IPS DF 4.7 (cell line): Measurements from ENCODE around the gene HOXC6.

Experiments
- DNase-seq: peaks from one replicate; pipeline ENCODE4 v3.0.0-alpha.2; 2013; ENCODE audit warnings: low spot score; ENCODE audit errors: extremely low read depth

Gene HOXC6

DNA sequence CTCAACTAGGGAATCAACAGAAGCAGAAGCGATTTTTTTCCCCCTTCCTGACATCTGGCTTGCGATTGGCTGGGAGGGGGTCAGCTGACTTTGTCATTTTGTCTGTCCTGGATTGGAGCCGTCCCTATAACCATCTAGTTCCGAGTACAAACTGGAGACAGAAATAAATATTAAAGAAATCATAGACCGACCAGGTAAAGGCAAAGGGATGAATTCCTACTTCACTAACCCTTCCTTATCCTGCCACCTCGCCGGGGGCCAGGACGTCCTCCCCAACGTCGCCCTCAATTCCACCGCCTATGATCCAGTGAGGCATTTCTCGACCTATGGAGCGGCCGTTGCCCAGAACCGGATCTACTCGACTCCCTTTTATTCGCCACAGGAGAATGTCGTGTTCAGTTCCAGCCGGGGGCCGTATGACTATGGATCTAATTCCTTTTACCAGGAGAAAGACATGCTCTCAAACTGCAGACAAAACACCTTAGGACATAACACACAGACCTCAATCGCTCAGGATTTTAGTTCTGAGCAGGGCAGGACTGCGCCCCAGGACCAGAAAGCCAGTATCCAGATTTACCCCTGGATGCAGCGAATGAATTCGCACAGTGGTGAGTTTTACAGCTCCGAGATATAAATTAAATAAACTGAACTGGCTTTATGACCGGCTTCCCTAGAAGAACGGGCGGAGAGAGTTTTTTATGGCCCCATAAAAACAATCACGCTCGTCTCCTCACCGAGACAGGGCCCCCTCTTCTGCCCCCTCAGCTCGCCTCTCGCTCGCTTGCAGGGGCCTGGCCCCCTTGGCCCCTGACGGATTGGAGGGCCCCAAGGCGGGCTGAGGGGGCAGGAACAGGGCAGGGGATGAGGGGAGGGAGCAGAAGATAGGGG is at the start of gene HOXC6:
Gene HOXC6 (plus strand): TSS at position 127 of the 888 bp plus-strand sequence. CDS start 82 bp downstream, at position 209.
- DNase-seq = no peak

GRCh38 chr12:53978477-53979356 is 49.5 kb upstream of the HOXC6 start:
- no peak for DNase-seq

GRCh38 chr12:53980104-53980801 is 48.0 kb upstream of the HOXC6 start:
- no peak for DNase-seq

DNA sequence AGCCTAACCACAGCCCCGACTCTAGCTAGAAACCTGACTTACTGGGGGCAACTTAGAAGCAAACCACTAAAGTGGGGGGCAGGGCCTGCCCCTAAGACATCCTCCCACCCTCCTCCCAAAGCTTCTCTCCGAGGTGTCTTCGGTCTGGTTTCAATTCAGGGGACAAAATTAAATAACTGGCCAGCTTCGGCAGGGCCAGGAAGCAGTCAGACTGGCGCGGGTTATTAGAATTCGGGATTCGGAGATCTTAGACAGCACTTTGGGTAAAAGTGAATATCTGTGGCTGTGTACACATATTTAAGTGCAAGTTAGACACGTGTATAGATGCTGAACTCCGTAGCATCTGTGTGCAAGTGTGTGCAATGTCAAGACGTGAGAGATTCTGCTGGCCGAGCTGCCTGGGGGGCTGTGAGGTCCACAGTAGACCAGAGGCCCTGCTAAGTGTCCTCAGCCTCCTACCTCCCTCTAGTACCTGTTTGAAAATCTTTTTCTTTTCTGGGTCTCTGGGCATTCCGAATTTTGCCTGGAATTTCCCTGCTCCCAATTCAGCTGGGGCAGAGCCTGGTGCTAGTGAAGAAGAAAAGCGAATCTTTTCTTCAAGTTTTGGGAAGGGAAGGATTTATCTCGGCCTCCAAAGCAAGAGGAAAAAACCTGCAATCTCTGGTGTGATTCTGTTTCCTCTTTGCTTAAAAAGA is 47.3 kb upstream of the HOXC6 start:
- no peak for DNase-seq

GRCh38 chr12:53981634-53982565 is 46.3 kb upstream of the HOXC6 start:
- no peak for DNase-seq

DNA sequence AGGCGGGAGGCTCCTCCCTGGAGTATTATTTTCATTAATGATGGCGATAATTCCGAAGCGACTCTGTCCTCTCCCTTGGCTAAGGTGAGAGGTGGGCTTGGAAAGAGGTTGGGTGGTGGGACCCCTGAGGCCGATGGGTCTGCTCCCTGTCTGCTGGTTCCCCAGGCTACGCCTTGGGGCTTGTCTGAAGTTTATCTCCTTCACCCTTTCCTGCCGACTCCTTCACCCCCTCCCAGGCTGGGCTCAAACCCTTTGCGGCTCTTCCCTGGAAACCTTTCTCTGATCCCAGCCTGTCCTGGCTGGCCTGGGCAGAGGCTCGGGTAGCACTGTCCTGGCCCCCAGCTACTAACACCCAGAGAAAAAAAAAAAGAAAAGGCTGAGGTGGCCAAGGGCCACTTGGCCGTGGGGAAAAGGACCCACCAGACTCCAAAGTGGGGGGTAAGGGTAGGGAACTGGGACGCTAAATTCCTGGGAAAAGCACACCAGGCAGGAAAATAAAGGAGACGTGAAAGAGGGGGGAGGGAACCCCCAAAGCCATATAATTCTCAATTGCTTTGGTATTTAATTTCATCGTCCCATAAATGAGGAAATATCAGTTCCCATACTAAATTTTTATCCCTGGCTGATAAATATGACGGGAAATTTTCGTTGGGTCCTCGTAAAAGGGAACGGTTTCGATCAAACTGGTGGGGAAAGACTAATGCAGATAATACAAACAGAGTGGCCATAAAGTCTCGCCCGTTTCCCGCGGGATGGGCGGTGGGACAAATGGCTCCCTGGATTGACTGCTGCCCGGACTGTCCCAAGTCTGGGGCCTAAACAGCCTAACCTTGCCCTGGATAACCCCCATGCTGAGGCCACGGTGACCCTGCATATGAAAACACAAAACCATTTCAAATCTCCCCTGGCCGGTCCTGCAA is 45.3 kb upstream of the HOXC6 start:
- no peak for DNase-seq

- DNase-seq = no peak
These were observed 44.7 kb upstream of the HOXC6 start for GRCh38 chr12:53983568-53983949.

DNA sequence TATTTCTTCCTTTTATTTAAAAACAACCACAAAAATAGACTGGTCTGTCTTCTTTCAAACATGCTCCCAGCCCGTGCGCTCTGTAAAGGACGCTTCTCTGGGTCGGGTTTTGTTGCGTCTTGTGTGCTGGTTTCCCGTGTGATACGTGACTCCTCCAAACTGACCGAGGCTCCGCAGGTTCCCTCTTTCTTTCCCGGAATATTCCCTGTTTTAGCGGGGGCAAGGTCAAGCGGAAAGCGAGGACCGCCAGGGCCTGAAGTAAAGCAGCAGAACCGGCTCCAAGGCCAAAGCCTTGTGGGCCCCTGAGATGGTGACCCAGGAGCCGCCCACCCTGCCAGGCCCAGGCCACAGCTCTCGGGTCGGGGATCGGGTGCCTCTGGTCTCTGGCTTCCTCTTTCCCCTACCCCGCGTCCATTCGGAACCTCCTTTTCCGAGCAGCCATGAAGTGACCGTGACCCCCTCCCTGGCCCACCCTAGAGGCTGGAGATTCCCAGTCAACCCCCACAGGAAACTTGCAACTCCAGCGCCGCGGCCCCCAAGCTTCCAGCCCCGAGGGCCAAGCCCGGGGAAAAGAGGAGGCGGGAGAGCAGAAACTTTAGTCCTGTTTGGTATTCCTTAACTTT is 44.2 kb upstream of the HOXC6 start:
- DNase-seq = no peak

GRCh38 chr12:53984901-53985691 is 43.1 kb upstream of the HOXC6 start, which contains the start of gene HOXC10:
Gene HOXC10 (plus strand): TSS chr12:53985146. CDS start chr12:53985260, 114 bp downstream.
- no peak for DNase-seq

DNA sequence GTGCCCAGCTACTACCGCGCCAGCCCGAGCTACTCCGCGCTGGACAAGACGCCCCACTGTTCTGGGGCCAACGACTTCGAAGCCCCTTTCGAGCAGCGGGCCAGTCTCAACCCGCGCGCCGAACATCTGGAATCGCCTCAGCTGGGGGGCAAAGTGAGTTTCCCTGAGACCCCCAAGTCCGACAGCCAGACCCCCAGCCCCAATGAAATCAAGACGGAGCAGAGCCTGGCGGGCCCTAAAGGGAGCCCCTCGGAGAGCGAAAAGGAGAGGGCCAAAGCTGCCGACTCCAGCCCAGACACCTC is 42.6 kb upstream of the HOXC6 start:
- no peak for DNase-seq

GRCh38 chr12:53985994-53986685 is 42.1 kb upstream of the HOXC6 start:
- no peak for DNase-seq

DNA sequence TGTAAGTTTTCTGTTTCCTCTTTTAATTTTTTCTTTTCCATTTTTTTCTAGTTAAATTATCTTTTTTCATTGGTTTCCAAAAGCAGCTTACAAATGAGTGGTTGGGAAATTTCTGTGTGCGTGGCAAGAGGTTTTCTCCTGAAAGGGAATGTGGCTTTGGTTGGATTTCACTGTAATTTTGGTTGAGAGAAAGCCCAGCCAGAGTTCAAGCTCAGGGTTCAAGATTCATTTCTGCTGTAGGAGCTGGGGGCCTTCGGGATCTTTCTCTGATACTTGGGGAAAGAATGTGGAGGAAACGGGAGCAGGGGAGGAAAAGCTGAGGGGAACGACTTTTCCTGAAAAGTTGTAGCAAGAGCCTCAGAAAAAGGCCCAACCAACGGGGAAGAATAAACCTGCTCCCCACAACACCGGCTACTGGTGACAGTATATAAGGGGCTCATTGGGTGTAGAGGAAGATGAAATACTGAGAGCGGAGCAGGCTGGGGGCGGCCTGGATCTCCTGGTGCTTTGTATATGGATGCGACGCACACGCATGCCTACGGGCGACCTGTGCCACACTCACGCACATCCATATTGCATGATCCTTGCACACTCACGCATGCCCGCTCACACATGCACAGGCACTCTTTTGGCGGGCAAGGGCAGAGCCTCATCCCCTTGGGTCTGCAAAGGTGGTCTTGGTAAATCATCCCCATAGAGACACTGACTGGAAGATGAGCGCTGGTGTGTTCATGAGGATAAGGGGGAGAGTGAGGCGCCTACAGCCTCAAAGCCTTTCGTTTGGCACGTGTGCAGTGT is 41.4 kb upstream of the HOXC6 start:
- no peak for DNase-seq

DNA sequence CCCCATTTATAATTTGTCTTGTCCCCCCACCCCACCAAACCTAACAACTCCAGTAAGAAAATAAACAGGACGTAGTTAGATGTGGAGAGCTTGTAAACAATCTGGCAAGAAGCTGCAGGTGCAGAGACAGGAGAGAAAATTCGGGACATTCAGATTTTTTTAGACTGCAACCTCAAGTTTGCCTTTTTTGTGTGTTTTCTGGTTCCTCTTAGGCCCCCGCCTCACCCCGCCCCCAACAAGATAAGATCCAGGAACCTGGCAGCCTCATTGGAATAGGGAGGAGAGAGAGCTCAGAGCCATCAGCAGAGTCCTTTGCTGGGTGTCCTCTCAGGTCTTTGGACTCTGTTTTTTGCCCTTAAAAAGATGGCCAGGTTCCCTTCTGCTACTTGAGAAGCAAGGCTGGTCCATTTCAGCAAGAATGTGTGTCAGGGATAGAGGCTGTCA is 40.4 kb upstream of the HOXC6 start:
- DNase-seq = no peak

DNA sequence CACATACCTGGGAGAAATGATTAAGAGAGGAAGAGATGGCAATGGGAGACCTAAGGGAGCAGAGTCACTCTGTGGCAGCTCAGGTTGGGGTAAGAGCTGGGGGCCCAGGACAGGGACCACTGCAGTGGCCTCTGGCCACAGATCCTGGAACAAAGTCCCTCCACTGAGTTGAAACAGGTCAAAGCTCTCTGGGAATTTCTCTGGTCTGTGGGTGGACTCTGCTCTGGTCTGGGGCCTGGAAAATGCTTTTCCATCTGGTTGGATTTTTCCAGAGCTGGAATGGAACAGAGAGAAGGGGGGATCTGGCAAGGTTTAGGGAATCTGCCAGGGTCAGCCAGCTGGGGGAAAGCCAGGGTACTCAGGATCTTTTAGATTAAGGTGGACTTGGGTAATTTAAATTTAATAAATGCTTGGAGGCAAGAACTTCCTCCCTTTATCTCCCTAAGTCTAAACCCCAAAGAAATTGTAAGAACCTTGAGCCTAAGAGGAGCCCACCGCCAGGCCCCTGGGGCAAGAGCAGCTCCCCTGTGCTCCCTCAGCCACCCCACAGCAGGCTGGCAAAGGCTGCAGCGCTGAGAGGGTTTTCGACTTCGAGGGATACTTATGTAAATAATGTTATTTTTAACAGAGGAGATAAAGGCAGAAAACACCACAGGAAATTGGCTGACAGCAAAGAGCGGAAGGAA is 39.6 kb upstream of the HOXC6 start:
- no peak for DNase-seq

DNA sequence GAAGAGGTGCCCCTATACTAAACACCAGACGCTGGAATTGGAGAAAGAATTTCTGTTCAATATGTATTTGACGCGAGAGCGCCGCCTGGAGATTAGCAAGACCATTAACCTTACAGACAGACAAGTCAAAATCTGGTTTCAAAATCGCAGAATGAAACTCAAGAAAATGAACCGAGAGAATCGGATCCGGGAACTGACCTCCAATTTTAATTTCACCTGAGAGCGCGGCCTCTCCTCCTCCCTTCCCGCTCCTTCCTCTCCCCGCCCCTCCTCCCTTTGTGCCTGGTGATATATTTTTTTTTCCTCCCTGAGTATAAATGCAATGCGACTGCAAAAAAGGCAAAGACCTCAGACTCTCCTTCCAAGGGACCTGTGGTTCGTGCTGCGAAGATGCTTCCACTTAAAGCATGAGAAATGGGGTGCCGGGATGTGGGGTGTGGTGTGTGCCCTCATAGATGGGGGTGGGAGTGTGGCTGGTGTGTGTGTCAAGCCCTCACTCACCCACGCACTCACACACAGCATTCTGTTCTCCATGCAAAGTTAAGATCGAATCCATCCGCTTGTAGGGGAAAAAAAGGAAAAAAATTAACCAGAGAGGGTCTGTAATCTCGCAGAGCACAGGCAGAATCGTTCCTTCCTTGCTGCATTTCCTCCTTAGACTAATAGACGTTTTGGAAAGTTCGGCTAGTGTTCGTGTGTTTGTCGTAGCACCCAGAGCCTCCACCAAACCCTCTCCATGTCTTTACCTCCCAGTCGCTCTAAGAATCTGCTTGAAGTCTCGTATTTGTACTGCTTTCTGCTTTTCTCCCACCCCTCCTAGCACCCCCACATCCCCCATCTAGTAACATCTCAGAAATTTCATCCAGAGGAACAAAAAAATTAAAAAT is 38.8 kb upstream of the HOXC6 start:
- no peak for DNase-seq
